Stimulated activated CD8-positive, alpha-beta memory T cell treated with anti-CD3 and anti-CD28 coated beads, Interleukin-12 subunit alpha, Interleukin-12 subunit beta, amount 100 ng/mL, for 24 hours (primary cell): ENCODE measurements around the gene CASP4.
A peak's percentile ranks its signal among the peaks of the same experiment; 100 is the strongest.
"Not testable (repeated sequence)": the region's sequence is repeated elsewhere in the genome, so short reads cannot be mapped to it uniquely, and the experiment has no call there.

Experiments
- DNase-seq: peaks from one replicate; pipeline ENCODE4 v3.0.0-alpha.2; 2020; ENCODE audit errors: extremely low read depth

Gene CASP4

DNA sequence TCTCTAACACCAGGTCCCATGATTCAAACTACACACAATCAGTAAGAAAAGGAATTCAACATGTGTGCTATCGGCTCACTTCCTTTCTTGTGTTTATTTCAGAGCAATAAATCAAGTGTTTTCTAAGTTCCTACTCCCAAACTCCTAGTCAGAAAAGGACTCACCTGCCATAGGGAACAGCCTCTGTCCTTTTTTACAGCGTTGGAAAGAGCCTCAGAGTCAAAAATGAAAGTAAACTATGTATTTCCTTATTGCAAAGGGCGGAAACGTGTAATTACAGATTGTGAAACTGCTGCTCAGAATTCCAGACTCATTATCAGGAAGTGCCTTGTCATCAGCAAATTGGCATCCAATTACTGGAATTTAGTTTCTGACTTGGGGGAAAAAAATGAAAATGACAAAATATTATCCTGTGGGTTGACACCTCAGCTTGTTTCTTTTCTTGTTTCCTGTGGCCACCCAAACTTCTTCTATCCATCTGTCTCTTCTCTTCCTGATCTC, at the start of gene CASP4:
Gene CASP4 (minus strand): TSS at position 220 of the 501 bp plus-strand sequence. CDS start 49 bp downstream, at position 171.
- no peak for DNase-seq

DNA sequence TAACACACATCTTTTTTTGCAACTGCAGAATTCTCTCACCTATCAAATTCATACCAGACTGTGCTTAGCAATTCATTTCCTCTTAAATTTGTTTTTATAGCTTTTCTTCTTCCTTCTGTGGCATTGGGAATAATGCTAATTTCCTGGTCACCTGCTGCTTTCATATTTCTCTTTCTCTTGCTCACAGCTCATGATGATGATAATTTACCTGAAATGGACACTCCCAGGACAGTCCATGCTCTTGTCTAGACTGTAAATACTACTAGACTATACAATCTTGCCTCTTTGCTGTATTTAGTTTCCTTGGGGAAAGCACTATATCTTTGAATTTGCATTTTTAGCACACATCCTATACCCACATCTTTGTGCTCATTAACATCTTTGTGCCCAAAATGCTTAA, 39.1 kb upstream of the CASP4 start:
- DNase-seq = no peak

DNA sequence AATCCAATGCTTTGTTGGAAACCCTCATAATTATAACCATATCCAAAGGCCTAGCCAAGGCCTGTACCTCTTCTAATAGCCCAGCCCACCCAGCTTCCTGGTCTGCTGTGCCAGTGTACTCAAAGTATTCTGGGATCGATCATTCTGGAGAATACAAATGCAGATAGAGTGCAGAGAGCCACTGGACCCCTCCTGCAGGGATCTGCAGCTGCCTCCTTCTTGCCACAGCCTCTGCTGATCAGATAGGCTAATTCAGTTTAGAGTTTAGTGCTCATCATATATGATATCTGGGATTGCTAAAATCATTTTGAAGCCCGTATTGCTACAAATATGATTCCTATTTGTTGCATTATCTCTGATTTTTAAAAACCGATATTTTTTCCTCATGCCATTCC, 37.1 kb upstream of the CASP4 start:
- DNase-seq = no peak

DNA sequence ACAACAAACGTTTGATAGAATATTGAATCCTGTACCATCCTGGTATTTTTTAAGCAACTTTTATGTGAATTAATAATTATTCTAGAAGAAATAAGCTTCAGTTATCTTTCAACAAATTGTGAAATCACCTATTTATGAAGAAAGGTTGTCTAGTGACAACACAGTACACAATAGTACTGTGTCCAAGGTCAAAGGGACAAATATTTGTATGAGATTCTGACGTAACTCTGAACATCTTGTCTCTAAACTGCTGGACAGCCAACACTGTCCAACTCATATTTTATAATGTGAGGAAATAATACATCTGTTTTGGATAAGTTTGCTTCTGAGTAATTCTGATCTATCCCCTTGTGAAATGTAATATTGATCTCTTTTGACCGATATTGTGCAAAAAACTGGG, 35.6 kb upstream of the CASP4 start:
- DNase-seq = no peak

DNA sequence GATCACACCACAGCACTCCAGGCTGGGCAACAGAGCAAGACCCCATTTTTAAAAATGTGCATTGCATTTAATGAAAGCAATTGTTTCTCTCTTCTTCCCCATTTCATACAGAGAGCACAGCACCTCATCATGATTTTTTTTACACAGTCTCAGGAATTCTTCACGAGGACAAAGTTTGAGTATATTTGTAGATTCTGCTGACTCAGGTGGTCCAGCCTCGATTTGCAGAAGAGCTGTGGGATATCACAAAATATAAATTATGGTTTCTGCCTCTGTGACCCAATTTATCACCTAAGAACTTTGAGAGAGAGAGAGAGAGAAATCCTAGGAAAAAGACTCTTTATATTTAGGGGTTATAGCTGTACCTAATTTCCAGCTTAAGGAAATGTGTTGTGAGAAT, 34.8 kb upstream of the CASP4 start:
- DNase-seq = no peak

DNA sequence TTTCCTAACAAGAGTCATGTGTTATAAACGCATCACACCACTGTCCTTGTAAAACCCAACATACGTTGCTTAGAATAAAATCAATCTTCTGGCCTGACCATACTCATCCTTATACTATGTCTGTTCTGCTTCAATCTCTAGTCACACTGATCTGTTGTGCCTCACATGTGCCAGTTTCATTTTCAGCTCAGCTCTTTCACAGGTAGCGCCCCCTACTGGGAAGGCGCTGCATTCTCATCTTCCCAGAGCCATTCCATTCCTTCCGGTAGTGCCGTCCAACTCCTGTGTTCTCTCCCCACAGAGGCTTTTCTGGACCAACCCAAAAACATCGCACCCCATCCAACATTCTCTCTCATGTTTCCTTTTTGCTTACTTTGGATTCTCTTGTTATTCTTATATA, 32.4 kb upstream of the CASP4 start:
- peak; percentile 5 for DNase-seq

DNA sequence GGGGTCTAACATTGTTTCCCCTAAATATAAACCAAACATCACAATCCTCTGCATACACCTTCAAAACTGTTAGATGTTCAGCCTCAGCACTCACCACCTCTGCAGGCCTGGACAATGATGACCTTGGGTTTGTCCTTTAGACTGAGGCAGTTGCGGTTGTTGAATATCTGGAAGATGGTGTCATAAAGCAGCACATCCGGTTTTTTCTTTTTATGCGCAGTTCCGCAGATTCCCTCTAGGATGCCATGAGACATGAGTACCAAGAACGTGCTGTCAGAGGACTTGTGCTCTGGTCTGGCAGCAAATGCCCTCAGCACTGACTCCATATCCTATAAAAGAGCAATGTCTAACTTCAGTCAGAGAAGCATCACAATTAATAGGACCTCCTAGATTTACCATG, 31.8 kb upstream of the CASP4 start:
- no peak for DNase-seq

DNA sequence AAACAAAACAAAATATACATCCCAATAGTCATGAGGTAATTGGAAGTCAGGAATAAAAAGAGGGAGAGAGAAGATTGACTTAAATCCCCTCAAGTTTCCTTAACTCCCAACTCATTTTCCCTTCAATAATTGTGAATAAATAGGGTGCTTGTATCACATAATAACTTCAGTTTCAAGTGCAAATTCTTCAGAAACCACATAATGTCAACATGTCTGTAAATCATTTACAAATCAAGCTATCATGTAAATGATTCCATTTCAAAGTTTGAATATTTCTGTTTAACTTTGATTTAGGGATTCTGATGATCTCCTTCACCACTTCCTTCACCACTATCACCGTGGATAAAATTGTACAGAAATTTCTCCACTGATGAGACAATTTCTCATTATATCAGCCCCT, 31.3 kb upstream of the CASP4 start:
- no peak for DNase-seq

DNA sequence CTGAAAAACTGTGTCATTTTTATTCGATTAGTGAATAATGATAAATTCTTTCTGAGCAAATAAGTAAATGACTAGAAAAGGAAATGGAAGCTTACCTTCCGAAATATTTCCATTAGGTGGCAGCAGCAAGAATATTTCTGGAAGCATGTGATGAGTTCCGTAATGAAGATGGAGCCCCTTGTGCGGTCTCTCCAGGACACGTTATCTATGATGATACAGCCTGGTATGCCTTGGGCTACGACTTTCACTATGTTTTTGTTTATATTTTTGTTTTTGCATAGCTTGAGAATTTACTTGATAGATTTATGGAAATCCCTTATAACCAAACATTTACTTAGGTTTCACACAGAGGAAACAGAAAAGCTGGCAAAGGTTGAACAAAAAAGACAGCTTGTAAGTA, 28.9 kb upstream of the CASP4 start:
- no peak for DNase-seq

DNA sequence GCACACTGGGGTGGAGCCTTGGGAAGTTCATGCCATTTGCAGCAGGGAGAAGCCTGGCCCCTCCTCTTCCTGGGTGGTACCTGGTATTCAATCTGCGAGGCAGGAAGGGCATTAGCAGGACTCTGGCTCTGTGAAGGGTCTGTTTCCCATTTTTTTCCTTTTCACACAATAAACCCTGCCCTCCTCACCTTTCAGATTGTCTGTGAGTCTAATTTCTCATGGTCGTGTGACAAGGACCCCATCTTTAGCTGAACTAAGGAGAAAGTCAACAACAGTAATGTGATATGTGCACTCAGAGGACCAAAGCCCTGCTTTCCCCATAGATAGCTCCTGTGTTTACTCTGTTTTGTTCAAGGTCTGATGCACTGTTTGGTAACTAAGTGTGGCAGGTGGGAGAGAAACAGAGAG, 26.6 kb upstream of the CASP4 start:
- no peak for DNase-seq

DNA sequence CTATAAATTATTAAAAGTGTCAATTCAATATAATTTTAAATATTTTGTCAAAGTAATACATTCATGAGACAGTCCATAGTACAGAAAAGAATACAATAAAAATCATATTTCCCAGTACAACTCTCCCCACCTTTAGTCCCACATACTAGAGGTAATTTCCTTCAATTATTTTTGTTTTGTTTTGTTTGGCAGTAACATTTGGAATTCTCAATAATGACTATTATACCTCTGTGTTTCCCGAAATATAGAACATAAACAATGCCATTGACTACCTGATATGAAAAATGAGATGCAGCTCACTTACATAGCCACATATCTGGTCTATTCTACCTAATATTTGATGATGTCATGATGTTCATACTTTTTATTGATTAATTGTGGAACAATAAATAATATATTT, 24.4 kb upstream of the CASP4 start:
- no peak for DNase-seq

DNA sequence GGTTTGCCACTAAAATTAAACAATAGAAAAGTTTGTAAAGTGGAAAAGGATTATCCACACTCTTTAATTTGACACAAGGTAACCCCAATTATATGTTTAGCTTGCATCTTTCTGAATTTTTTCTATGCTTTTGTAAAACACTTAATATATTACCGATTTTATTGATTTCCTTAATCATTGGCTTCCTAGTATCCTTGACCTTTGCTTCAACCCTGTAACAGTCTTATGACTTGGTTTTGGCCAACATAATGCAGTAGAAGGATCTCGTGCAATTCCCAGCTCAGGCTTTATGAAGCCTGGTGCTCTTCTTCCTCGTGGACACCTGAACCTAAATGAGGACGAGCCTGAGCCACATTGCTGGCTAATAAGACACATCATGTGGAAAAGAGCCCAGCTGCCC, 23.6 kb upstream of the CASP4 start:
- no peak for DNase-seq

DNA sequence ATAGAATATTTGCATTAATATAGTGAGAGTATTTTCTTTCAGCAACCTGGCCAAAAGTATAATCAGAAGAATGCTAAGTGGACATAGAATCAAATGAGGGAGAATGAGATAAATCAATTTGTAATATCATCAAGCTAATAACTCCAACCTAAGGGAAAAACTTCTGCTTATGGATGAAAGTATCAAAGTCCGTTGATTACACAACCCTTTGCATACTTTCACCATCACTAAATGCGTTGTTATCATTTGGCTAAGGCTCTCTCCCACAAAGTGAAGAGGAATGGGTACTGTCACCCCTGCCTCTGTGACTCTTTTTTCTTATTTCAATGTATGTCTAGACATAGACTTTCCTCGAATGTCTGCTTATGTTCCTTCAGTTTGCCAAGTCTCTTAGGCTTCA, 16.4 kb upstream of the CASP4 start:
- DNase-seq = no peak

DNA sequence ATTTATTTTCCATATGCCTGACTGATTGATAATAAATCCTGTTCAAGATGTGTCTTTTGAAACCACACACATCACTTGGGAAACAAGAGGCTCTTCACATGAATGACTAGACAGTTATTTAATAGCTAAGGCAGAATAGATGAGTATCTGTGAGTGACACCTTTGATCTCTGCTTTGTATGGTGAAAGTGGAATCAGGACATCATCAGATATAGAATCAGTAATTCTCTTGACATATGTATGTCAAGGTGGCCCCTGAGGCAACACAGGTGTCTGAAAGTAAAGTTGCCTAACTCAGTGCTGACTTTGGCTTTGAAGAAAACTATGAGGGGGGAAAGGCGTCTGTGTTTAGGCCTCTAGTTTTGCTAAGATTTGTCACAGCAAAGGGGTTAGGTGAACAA, 11.5 kb upstream of the CASP4 start:
- no peak for DNase-seq

DNA sequence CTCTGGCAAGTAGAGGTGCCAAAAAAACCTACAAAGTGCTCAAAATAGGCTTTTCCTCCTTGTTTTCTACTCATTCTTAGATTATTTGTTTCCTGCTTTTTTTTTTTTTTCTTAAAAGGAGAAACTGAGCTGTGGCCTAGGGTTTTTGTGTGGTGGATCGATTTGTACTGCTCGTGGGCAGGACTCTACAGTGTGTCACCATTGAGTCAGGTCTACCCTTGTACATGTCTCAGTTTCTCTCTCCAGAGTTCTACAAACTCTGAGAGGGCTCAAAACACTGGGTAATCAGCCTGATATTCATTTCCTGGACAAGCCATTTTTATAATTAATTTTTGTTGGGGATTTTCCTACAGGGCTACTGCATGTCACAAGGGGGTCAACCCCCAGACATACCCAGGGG, 5.2 kb upstream of the CASP4 start:
- no peak for DNase-seq

DNA sequence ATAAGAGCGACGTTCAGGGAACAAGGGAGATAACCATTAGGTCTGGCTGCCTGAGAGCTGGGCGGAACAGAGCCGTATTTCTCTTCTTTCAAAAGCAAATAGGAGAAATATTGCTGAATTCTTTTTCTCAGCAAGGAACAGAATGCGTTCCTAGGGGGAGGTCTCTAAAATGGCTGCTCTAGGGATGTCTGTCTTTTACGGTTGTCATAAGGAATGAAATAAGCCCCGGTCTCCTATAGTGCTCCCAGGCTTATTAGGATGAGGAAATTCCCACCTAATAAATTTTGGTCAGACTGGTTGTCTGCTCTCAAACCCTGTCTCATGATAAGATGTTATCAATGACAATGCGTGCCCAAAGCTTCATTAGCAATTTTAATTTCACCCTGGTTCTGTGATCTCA, 4.5 kb upstream of the CASP4 start:
- not testable (repeated sequence) for DNase-seq

DNA sequence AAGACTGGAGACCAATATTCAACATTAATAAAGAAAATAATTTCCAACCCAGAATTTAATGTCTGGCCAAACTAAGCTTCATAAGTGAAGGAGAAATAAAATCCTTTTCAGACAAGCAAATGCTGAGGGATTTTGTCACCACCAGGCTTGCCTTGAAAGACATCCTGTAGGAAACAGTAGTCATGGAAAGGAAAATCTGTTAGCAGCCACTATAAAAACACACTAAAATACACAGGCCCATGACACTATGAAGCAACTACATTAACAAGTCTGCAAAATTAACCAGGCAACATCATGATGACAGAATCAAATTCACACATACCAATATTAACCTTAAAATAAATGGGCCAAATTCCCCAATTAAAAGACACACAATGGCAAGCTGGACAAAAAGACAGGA, 2.4 kb upstream of the CASP4 start:
- no peak for DNase-seq

DNA sequence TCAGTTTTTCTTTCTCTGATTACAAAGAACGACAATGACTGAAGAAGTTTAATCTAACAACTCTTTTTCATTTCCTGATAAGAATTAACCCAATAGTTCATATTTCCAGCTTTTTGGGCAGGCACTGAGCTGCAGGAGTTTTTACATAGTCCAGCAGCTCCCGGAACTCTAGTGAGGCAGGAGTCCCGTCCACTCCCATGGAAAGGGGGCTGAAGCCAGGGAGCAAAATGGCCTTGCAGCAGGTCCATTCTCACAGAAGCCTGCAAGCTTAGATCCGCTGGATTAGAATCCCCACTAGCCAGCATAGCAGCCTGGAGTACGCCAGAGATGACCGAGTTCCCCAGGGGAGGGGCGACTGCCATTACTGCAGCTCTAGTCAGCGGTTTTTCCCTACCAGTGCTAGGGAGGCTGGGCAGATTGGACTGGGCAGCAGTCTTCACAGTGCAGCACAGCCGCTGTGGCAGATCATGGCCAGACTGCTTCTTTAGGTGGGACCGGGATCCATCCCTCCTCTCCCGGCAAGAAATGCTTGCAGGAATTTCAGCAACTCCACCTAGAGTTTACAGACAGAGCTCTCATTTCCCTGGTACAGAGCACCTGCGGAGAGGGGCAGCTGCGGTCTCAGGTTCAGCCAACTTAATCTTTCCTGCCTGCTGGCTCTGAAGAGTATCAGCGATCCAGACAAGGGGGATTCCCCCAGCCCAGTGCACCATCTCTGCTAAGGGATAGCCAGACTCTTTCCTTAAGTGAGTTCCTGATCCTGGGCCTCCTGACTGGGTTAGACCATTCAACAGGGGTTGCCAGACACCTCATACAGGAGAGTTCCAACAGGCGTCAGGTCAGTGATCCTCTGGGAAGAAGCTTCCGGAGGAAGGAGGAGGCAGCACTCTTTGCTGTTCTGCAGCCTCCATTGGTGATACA, 742 bp upstream of the CASP4 start:
- no peak for DNase-seq

DNA sequence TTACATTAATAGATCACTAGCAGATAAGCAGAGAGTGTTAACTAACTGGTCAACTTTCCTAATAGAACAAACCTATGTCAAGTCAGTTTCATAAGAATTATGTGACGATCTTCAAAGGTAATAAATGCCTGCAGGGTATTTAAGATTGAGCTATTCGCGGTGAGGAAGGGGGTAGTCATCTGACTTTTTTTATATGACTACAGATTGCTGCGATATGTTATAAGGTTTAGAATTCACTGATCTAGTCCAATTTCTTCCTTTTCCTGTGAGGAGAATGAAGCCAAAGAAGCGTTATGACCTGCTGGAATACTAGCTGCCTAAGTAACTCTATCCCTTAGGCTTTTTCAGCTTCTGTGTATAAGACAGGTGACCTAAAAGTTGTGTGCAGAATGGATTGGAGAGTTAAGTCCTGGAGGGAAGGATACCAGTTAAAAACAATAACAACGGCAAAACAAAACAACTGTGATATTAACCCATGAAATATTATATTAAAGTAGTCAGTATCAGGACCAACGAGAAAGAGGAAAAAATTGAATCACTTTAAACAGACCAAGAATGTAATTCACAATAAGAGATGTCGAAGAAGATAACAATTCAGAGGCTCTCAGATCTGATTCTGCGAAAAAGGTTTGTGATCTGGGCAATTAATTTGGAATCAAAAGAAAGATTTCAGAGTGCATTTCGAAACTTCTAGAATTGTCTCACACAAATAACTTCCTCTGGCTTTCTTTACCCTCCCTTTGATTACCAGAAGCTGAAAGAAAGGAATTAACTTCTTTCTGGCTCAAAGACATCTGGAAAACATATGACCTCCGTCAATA, 630 bp downstream of the CASP4 start:
- no peak for DNase-seq

DNA sequence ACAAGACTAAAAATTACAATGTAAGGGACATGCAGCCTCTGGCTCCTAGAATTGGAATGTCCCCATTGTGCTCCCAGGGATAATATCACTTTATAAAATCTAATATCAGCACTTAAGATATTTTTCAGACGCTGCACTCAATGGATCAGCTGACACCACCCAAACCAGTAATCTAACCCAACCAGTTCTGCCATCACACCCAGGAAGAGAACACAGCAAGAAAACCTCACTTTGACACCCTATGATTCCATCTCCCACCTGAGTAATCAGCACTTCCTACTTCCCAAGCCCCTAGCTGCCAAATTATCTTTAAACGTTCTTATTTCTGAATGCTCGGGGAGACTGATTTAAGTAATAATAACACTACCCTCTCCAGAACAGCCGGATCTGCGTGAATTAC, 2.6 kb downstream of the CASP4 start:
- DNase-seq = no peak

DNA sequence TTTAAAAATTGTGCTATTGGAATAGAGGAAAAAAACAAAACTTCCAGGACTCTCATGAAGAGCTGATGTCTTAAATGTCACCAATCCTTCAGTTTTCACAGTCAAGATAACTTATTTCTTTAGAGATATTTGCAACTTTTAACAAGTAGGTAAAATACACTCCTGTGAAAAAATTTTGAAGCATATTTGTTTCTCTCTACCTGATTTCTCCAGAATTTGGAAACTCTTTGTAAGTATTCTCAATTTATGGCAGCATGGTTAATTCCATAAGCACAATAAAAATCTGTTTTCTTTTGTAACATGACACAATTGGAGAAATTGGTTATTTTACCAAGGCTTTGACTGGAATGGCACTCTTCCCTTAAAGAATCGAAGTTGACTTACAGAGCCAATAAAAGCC, 4.1 kb downstream of the CASP4 start:
- no peak for DNase-seq

DNA sequence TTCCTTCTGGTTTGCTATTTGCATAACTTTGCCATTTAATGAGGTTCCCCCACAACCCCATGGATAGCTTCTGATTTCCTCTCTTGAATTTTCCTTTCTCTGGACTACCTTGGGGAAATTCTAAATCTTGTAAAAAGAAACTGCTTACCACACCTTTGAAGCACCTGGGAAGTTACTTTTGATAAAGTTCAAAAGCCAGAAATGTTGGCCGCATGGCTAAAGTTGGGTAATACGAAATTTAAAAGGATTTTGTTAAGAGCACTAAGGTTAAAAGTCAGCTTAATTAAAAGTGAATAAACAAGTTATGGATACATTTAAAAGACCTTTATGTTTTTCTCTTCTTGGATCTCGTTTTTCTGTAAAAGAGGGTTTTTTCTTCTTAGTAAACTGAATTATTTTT, 5.5 kb downstream of the CASP4 start:
- no peak for DNase-seq

DNA sequence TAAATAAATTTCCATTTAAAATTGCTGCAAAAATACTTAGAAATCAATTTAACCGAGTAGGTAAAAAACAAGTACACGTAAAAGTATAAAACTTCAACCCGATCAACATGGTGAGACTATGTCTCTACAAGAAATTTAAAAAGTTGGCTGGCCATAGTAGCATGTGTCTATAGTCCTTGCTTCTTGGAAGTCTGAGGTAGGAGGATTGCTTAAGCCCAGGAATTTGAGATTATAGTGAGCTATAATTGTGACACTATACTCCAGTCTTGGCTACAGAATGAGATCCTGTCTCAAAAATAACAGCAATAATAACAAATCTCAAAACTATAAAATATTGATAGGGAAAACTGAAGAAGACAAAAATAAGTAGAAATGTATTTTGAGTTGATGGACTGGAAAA, 11.1 kb downstream of the CASP4 start:
- no peak for DNase-seq
